GM23338 (cell line): ENCODE measurements around the gene SF3B4. TPM values are rescaled to one million over a fixed set of nuclear protein-coding genes. Genes with fewer than 3 reads are reported as not detected.

Experiments used
- ATAC-seq: fragments of 200-7000 bp; cut with Tn5 transposase; 3 replicates; pipeline ENCODE4 v1.9.1; 2020
- DNase-seq: peaks from one replicate; pipeline ENCODE4 v3.0.0-alpha.2; 2015; ENCODE audit warnings: low spot score
- H2AFZ ChIP-seq: fragments of 200-600 bp; sonication (generic); 2 replicates; pipeline ENCODE4 v1.8.0; 2016; ENCODE audit warnings: antibody characterized with exemption, mild to moderate bottlenecking, moderate library complexity
- H3F3A ChIP-seq: fragments of 200-600 bp; sonication (generic); replicated peaks from 2 replicates; pipeline ENCODE4 v1.8.0; 2017; ENCODE audit warnings: antibody characterized with exemption, mixed run types, low read depth
- H3K27ac ChIP-seq: fragments of 200-600 bp; sonication (generic); 2 replicates; pipeline ENCODE4 v1.6.1; 2016; ENCODE audit warnings: low read depth
- H3K27me3 ChIP-seq: fragments of 200-600 bp; sonication (generic); 2 replicates; pipeline ENCODE4 v1.8.0; 2016; ENCODE audit warnings: mild to moderate bottlenecking, mixed run types, moderate library complexity; ENCODE audit not compliant: insufficient read depth
- H3K36me3 ChIP-seq: fragments of 200-600 bp; sonication (generic); 2 replicates; pipeline ENCODE4 v1.8.0; 2016; ENCODE audit warnings: mild to moderate bottlenecking; ENCODE audit not compliant: insufficient read depth
- H3K4me1 ChIP-seq: fragments of 200-600 bp; sonication (generic); 2 replicates; pipeline ENCODE4 v1.8.0; 2016; ENCODE audit warnings: mild to moderate bottlenecking, moderate library complexity; ENCODE audit not compliant: insufficient read depth
- H3K4me2 ChIP-seq: fragments of 200-600 bp; sonication (generic); 2 replicates; pipeline ENCODE4 v1.7.1; 2017; ENCODE audit warnings: mixed run types
- H3K4me3 ChIP-seq: fragments of 200-600 bp; sonication (generic); 2 replicates; pipeline ENCODE4 v1.6.1; 2016; ENCODE audit warnings: mixed run types
- H3K79me2 ChIP-seq: fragments of 200-600 bp; sonication (generic); replicated peaks from 2 replicates; pipeline ENCODE4 v1.8.0; 2017; ENCODE audit warnings: mild to moderate bottlenecking; ENCODE audit not compliant: insufficient read depth
- H3K9me2 ChIP-seq: fragments of 200-600 bp; sonication (generic); 2 replicates; pipeline ENCODE4 v1.8.0; 2017; ENCODE audit not compliant: insufficient read depth
- H4K20me1 ChIP-seq: fragments of 200-600 bp; sonication (generic); replicated peaks from 2 replicates; pipeline ENCODE4 v1.8.0; 2017; ENCODE audit warnings: mild to moderate bottlenecking; ENCODE audit not compliant: insufficient read depth
- H3K27ac Mint-ChIP-seq: 2 replicates; pipeline ENCODE4 v1.8.0; 2020; ENCODE audit warnings: inconsistent platforms, mild to moderate bottlenecking, moderate library complexity, mixed read lengths
- H3K27me3 Mint-ChIP-seq: 3 replicates; pipeline ENCODE4 v1.8.0; 2022; ENCODE audit warnings: low read depth, mild to moderate bottlenecking, moderate library complexity, mixed read lengths, inconsistent platforms; ENCODE audit not compliant: insufficient read depth, poor library complexity
- H3K36me3 Mint-ChIP-seq: 3 replicates; pipeline ENCODE4 v1.8.0; 2021; ENCODE audit warnings: low read depth, mild to moderate bottlenecking, inconsistent platforms, moderate library complexity, mixed read lengths
- H3K4me1 Mint-ChIP-seq: 3 replicates; pipeline ENCODE4 v1.8.0; 2020; ENCODE audit warnings: mild to moderate bottlenecking, inconsistent platforms, mixed read lengths
- H3K4me3 Mint-ChIP-seq: 3 replicates; pipeline ENCODE4 v1.8.0; 2021; ENCODE audit warnings: moderate library complexity, mild to moderate bottlenecking, inconsistent platforms, mixed read lengths
- H3K9me3 Mint-ChIP-seq: 3 replicates; pipeline ENCODE4 v1.8.0; 2020; ENCODE audit warnings: moderate library complexity, mild to moderate bottlenecking, inconsistent platforms, mixed read lengths
- CREB1 ChIP-seq: fragments of 250-450 bp; sonication (Bioruptor Pico); IDR thresholded peaks from 2 replicates; pipeline ENCODE4 v1.5.0; 2020; ENCODE audit warnings: low read depth, mild to moderate bottlenecking, moderate library complexity
- EZH2phosphoT487 ChIP-seq: fragments of 200-600 bp; sonication (generic); IDR thresholded peaks from one replicate; pipeline ENCODE4 v1.8.1; 2018; ENCODE audit warnings: antibody characterized with exemption; ENCODE audit not compliant: unreplicated experiment
- JUNB ChIP-seq: IDR thresholded peaks from one replicate; pipeline ENCODE4 v1.6.1; 2016; ENCODE audit warnings: antibody characterized with exemption; ENCODE audit not compliant: unreplicated experiment
- NANOG ChIP-seq: IDR thresholded peaks from 2 replicates; pipeline ENCODE4 v1.6.1; 2016; ENCODE audit warnings: antibody characterized with exemption, borderline replicate concordance
- REST ChIP-seq: IDR thresholded peaks from one replicate; pipeline ENCODE4 v1.6.1; 2018; ENCODE audit warnings: antibody characterized with exemption; ENCODE audit not compliant: unreplicated experiment
- STAT1 ChIP-seq: IDR thresholded peaks from one replicate; pipeline ENCODE4 v1.6.1; 2016; ENCODE audit warnings: antibody characterized with exemption; ENCODE audit not compliant: unreplicated experiment
- ZNF114 ChIP-seq: fragments of 250-450 bp; sonication (Bioruptor Pico); IDR thresholded peaks from 2 replicates; pipeline ENCODE4 v1.5.0; 2020; ENCODE audit warnings: mild to moderate bottlenecking, moderate library complexity
- ZNF331 ChIP-seq: fragments of 250-450 bp; sonication (Bioruptor Pico); IDR thresholded peaks from 2 replicates; pipeline ENCODE4 v1.5.0; 2020; ENCODE audit warnings: low read depth, mild to moderate bottlenecking, moderate library complexity
- polyA plus RNA-seq: library from polyadenylated mRNA; unstranded; fragments of >200 nt; fragmentation: Nextera tagmentation; extraction: Ambion mirVana; gene quantifications from 2 replicates; pipeline ENCODE4 v1.2.1, GENCODE V29; 2016
- total RNA-seq: library from RNA; depleted of rRNA; stranded (reverse); fragments of >200 nt; shearing (Covaris generic); gene quantifications from 2 replicates; pipeline ENCODE4 v1.2.3, GENCODE V29; 2014
- TF ChIP-seq, protein P1 (sequence below): IDR thresholded peaks from 2 replicates; pipeline ENCODE4 v1.6.1; 2016; ENCODE audit warnings: antibody characterized with exemption
- TF ChIP-seq, protein P2 (sequence below), 2 experiments: fragments of 200-600 bp in 1 of 2; sonication (generic) in 1 of 2; conservative IDR thresholded peaks; 2 replicates each; pipeline versions ENCODE4 v1.5.1 to v1.6.1; 2016 to 2017; ENCODE audit warnings: antibody characterized with exemption in 2 of 2, low read depth in 2 of 2, mild to moderate bottlenecking in 2 of 2, moderate library complexity in 1 of 2

Gene SF3B4
- total and polyA plus RNA-seq, 2 experiments from 2014 or later: 48.7 to 84.0 TPM

GRCh38 chr1:149963358-149963757 lies 35.8 kb upstream of the SF3B4 start:
- no peak overlapping the region for H2AFZ ChIP-seq
- no peaks in the 10 kb centered on the region for H3K4me1 ChIP-seq
- DNase-seq (no peak), ATAC-seq (no peak)
- H3K79me2 ChIP-seq: no peaks in the 10 kb centered on the region
- no peak overlapping the region for H3K4me2 ChIP-seq
- H3K4me3 ChIP-seq: no peak overlapping the region
- 0 out of 2 replicates have a peak, but pooled peaks cover 2% of the 10 kb centered on the region for H3F3A ChIP-seq
- Mint-ChIP-seq H3K27ac (no peak overlapping the region), H3K27me3 (no peaks in the 10 kb centered on the region), H3K4me1 (no peaks in the 10 kb centered on the region), H3K36me3 (peaks cover 64% of the 10 kb centered on the region), H3K4me3 (no peak overlapping the region), H3K9me3 (peaks cover 19% of the 10 kb centered on the region)
- no peak overlapping the region for H3K27ac ChIP-seq
- TF ChIP-seq, protein P1, sequence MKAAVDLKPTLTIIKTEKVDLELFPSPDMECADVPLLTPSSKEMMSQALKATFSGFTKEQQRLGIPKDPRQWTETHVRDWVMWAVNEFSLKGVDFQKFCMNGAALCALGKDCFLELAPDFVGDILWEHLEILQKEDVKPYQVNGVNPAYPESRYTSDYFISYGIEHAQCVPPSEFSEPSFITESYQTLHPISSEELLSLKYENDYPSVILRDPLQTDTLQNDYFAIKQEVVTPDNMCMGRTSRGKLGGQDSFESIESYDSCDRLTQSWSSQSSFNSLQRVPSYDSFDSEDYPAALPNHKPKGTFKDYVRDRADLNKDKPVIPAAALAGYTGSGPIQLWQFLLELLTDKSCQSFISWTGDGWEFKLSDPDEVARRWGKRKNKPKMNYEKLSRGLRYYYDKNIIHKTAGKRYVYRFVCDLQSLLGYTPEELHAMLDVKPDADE: no peak
- no peak for TF ChIP-seq NANOG
- no peak for TF ChIP-seq ZNF114 (CRISPR knock-in tag)
- TF ChIP-seq STAT1: no peak
- TF ChIP-seq ZNF331 (CRISPR knock-in tag): no peak
- TF ChIP-seq JUNB: no peak
- no peak for TF ChIP-seq EZH2phosphoT487
- no peak for TF ChIP-seq REST
- peaks cover 38% of the 10 kb centered on the region for H3K36me3 ChIP-seq
- no peaks in the 10 kb centered on the region for H3K27me3 ChIP-seq
- no peaks in the 10 kb centered on the region for H3K9me2 ChIP-seq
- no peaks in the 10 kb centered on the region; the same call in 1 of the 2 replicates for H4K20me1 ChIP-seq

- no peaks in the 10 kb centered on the region for H3K27me3 ChIP-seq
- H3F3A ChIP-seq: 0 out of 2 replicates have a peak, but pooled peaks cover 2% of the 10 kb centered on the region
- ATAC-seq (no peak), DNase-seq (no peak)
- Mint-ChIP-seq H3K4me1 (no peaks in the 10 kb centered on the region), H3K36me3 (peaks cover 68% of the 10 kb centered on the region), H3K27me3 (no peaks in the 10 kb centered on the region), H3K27ac (no peak overlapping the region), H3K9me3 (peaks cover 25% of the 10 kb centered on the region), H3K4me3 (no peak overlapping the region)
- H3K79me2 ChIP-seq: no peaks in the 10 kb centered on the region
- no peak overlapping the region for H2AFZ ChIP-seq
- H3K27ac ChIP-seq: 0 out of 2 replicates have a peak overlapping the region, but pooled peaks have one; percentile 34
- peaks cover 45% of the 10 kb centered on the region for H3K36me3 ChIP-seq
- H3K9me2 ChIP-seq: no peaks in the 10 kb centered on the region
- no peaks in the 10 kb centered on the region; the same call in 1 of the 2 replicates for H4K20me1 ChIP-seq
- H3K4me1 ChIP-seq: no peaks in the 10 kb centered on the region
- H3K4me2 ChIP-seq: no peak overlapping the region
- H3K4me3 ChIP-seq: no peak overlapping the region
- TF ChIP-seq ZNF114 (CRISPR knock-in tag): no peak
- TF ChIP-seq NANOG: no peak
- no peak for TF ChIP-seq JUNB
- TF ChIP-seq, protein P2, sequence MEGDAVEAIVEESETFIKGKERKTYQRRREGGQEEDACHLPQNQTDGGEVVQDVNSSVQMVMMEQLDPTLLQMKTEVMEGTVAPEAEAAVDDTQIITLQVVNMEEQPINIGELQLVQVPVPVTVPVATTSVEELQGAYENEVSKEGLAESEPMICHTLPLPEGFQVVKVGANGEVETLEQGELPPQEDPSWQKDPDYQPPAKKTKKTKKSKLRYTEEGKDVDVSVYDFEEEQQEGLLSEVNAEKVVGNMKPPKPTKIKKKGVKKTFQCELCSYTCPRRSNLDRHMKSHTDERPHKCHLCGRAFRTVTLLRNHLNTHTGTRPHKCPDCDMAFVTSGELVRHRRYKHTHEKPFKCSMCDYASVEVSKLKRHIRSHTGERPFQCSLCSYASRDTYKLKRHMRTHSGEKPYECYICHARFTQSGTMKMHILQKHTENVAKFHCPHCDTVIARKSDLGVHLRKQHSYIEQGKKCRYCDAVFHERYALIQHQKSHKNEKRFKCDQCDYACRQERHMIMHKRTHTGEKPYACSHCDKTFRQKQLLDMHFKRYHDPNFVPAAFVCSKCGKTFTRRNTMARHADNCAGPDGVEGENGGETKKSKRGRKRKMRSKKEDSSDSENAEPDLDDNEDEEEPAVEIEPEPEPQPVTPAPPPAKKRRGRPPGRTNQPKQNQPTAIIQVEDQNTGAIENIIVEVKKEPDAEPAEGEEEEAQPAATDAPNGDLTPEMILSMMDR (conservative IDR thresholded peaks at IDR 0.05; ENCODE audit: low read depth in 2 of 2): no peak
- no peak for TF ChIP-seq ZNF331 (CRISPR knock-in tag)
- TF ChIP-seq STAT1: no peak
- TF ChIP-seq REST: no peak
- TF ChIP-seq CREB1: no peak
Observed at GRCh38 chr1:149962736-149963135, 35.1 kb upstream of the SF3B4 start.
